ENCODE measurements around the gene SAMD1. TPM values are rescaled to one million over a fixed set of nuclear protein-coding genes. Genes with fewer than 3 reads are reported as not detected.

The SAMD1 gene
- total RNA-seq, 2 donors from 2014 or later = 94.2 to 126 TPM

DNA sequence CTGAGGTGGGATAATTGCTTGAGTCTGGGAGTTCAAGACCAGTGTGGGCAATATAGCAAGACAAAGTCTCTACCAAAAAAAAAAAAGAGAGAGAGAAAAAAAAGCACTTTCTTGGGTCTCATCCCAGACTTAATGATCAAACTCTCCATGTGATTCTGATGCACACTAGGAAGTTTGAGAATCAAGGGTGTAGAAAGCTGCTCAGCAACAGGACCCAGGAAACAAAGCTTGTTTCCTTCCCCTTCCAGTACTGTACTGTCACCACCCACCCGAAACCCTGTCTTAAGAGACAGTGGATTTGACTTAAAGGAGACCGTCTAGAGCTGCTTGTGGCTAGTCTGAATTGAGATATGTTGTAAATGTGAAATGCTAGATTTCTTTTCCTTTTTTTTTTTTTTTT, 12.1 kb downstream of the SAMD1 start:
- Mint-ChIP-seq H3K4me3 (no peak overlapping the region), H3K27ac (no peak overlapping the region), H3K4me1 (peaks cover 1% of the 10 kb centered on the region), H3K9me3 (no peaks in the 10 kb centered on the region), H3K36me3 (ENCODE audit: low read depth) (no peaks in the 10 kb centered on the region), H3K27me3 (ENCODE audit: insufficient read depth) (peaks cover 47% of the 10 kb centered on the region)
- H3K9ac ChIP-seq (ENCODE audit: extremely low read depth, low read length, poor library complexity, severe bottlenecking) = no peak overlapping the region
- 100% methylated on average over 2 of the region's 2 CpGs; no CpG with 5 or more reads in 1 of the 2 experiments for WGBS, 2 experiments (ENCODE audit: insufficient coverage in 1 of 2, insufficient read length in 1 of 2)
- H3K4me3 ChIP-seq (ENCODE audit: low read length) = no peak overlapping the region
- no peaks in the 10 kb centered on the region for H3K36me3 ChIP-seq (ENCODE audit: control insufficient read depth, insufficient read depth, low read length)
- H3K9me3 ChIP-seq (ENCODE audit: control insufficient read depth, low read length) = no peaks in the 10 kb centered on the region
- H3K27me3 ChIP-seq (ENCODE audit: control insufficient read depth, insufficient read depth, low read length, poor library complexity, severe bottlenecking) = peaks cover 25% of the 10 kb centered on the region
- TF ChIP-seq, protein P1, sequence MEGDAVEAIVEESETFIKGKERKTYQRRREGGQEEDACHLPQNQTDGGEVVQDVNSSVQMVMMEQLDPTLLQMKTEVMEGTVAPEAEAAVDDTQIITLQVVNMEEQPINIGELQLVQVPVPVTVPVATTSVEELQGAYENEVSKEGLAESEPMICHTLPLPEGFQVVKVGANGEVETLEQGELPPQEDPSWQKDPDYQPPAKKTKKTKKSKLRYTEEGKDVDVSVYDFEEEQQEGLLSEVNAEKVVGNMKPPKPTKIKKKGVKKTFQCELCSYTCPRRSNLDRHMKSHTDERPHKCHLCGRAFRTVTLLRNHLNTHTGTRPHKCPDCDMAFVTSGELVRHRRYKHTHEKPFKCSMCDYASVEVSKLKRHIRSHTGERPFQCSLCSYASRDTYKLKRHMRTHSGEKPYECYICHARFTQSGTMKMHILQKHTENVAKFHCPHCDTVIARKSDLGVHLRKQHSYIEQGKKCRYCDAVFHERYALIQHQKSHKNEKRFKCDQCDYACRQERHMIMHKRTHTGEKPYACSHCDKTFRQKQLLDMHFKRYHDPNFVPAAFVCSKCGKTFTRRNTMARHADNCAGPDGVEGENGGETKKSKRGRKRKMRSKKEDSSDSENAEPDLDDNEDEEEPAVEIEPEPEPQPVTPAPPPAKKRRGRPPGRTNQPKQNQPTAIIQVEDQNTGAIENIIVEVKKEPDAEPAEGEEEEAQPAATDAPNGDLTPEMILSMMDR (conservative IDR thresholded peaks at IDR 0.05) = no peak
- H3K4me1 ChIP-seq (ENCODE audit: control insufficient read depth, insufficient read depth, low read length) = no peaks in the 10 kb centered on the region
- DNase-seq = no peak
- no peak overlapping the region for H3K27ac ChIP-seq (ENCODE audit: low read depth, low read length)

DNA sequence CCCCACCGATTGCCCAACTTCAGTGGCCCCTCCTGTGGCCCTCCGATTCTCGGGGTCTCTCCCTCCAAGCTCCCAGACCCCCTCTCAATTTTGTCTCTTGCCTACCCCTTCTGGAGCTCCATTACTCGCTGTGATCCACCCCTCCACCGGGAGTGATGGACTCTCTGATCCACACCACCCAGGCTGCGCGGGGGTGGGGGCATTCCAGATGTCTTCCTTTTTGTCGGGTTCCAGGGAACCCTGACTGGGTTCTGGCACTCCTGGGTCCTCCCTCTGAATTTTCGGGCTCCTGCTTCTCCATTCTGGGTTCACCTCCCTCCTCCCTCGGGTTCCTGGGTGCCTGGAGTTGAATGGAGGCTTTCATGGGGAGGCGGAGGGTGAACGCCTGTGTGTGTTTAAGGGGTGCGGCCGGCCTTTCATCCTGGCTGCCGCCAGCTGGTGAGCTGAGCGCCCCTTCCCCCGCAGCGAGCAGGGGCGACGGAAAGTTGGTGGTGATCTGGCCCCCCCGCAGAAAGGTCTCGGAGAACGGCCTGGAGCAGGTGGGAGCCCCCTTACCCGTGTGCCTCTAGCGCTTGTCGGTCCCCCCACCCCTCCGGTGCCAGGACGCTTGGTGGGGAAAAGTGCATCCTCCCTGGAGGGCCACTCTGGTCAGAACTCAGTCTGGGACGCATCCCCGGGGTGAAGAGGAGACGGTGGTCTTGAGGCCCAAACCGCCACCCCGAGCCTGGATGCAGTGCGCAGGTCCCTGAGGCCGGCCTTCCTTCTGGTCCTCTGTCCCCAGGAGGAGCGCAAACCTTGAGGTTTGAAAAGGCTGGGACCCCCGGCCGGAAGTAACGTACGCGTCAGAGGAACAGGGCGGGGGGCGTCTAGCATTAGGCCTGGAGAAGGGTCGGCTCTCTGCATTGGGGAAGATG, 16.4 kb downstream of the SAMD1 start:
- Mint-ChIP-seq H3K36me3 (ENCODE audit: low read depth) (no peaks in the 10 kb centered on the region), H3K4me3 (peak overlapping the region; percentile 71), H3K9me3 (no peaks in the 10 kb centered on the region), H3K27me3 (ENCODE audit: insufficient read depth) (peaks cover 61% of the 10 kb centered on the region), H3K4me1 (peaks cover 1% of the 10 kb centered on the region), H3K27ac (peak overlapping the region; percentile 74)
- peak overlapping the region; percentile 87 for H3K4me3 ChIP-seq (ENCODE audit: low read length)
- no peaks in the 10 kb centered on the region for H3K9me3 ChIP-seq (ENCODE audit: control insufficient read depth, low read length)
- H3K36me3 ChIP-seq (ENCODE audit: control insufficient read depth, insufficient read depth, low read length) = no peaks in the 10 kb centered on the region
- TF ChIP-seq, protein P1 (conservative IDR thresholded peaks at IDR 0.05) = no peak
- H3K27ac ChIP-seq (ENCODE audit: low read depth, low read length) = no peak overlapping the region
- no peaks in the 10 kb centered on the region for H3K4me1 ChIP-seq (ENCODE audit: control insufficient read depth, insufficient read depth, low read length)
- H3K27me3 ChIP-seq (ENCODE audit: control insufficient read depth, insufficient read depth, low read length, poor library complexity, severe bottlenecking) = peaks cover 42% of the 10 kb centered on the region
- 15 to 18% methylated on average over 28 to 44 of the region's 44 CpGs for WGBS, 2 experiments (ENCODE audit: insufficient coverage in 1 of 2, insufficient read length in 1 of 2)
- DNase-seq = no peak
- H3K9ac ChIP-seq (ENCODE audit: extremely low read depth, low read length, poor library complexity, severe bottlenecking) = peak overlapping the region; percentile 6

DNA sequence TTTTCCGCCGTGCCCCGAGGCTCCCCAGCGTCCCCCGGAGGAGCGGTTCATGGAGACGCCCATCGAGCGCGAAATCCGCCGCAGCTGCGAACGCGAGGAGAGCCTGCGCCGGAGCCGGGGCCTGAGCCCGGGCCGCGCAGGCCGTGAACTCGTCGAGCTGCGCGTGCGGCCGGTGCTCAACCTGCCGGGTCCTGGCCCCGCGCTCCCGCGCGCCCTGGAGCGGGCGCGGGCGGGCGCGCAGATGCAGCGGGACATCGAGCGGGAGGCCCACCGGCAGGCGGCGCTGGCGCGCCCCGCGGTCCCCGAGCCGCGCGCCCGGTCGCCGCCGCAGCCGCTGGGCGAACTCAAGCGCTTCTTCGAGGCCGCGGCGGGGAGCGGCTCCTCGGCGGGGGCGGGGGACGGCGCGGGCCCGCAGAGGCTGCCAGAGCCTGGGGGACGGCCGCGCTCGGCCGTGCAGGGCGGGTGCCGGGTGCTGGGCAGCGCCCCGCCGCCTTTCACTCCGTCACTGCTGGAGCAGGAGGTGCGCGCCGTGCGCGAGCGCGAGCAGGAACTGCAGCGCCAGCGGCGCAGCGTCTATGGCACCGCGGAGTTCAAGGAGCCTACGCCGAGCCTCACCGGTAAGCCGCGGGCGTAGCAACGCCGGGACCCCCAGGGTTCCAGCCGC, 17.2 kb downstream of the SAMD1 start:
- Mint-ChIP-seq H3K27ac (no peak overlapping the region), H3K27me3 (ENCODE audit: insufficient read depth) (peaks cover 59% of the 10 kb centered on the region), H3K9me3 (no peaks in the 10 kb centered on the region), H3K36me3 (ENCODE audit: low read depth) (no peaks in the 10 kb centered on the region), H3K4me3 (peak overlapping the region; percentile 71), H3K4me1 (peaks cover 1% of the 10 kb centered on the region)
- Histone ChIP-seq H3K4me3 (ENCODE audit: low read length) (peak overlapping the region; percentile 87), H3K9me3 (ENCODE audit: control insufficient read depth, low read length) (no peaks in the 10 kb centered on the region), H3K9ac (ENCODE audit: extremely low read depth, low read length, poor library complexity, severe bottlenecking) (peak overlapping the region; percentile 6), H3K27ac (ENCODE audit: low read depth, low read length) (no peak overlapping the region), H3K36me3 (ENCODE audit: control insufficient read depth, insufficient read depth, low read length) (no peaks in the 10 kb centered on the region), H3K4me1 (ENCODE audit: control insufficient read depth, insufficient read depth, low read length) (no peaks in the 10 kb centered on the region), H3K27me3 (ENCODE audit: control insufficient read depth, insufficient read depth, low read length, poor library complexity, severe bottlenecking) (peaks cover 42% of the 10 kb centered on the region)
- TF ChIP-seq, protein P1 (conservative IDR thresholded peaks at IDR 0.05) = peak; percentile 64
- WGBS, 2 experiments (ENCODE audit: insufficient coverage in 1 of 2, insufficient read length in 1 of 2) = 0% methylated on average over 41 to 106 of the region's 106 CpGs
- DNase-seq = peak; percentile 87
